HG03342 (cell line): ENCODE measurements around the gene MAML2.
"Not testable (repeated sequence)": the region's sequence is repeated elsewhere in the genome, so short reads cannot be mapped to it uniquely, and the experiment has no call there.

ENCODE experiments used
- ATAC-seq: cut with Tn5 transposase; IDR thresholded peaks from one replicate; pipeline ENCODE4 v1.9.1; 2021; ENCODE audit warnings: mild to moderate bottlenecking, moderate library complexity; ENCODE audit not compliant: unreplicated experiment

Gene MAML2

DNA sequence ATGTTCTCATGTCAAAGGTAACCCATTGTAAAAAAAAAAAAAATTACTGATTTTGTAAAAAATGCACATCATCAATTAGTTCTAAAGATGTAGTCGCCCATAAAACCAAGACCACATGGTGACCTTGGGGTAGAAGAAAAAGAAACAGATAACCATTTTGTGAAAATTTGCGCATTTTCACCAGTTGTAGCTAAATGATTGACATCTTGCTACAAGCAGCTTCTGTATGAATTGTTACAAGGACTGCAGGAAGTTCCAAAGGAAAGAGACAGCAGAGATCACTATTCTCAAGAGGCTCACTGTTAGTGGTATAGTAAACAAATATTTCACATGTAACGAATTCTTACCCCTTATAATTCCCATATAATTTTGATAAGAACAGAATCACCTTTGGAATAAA is 48.7 kb downstream of the MAML2 start:
- ATAC-seq, result no peak

- ATAC-seq, result peak; percentile 94
These were observed 49.4 kb downstream of the MAML2 start for GRCh38 chr11:96293598-96294021.

DNA sequence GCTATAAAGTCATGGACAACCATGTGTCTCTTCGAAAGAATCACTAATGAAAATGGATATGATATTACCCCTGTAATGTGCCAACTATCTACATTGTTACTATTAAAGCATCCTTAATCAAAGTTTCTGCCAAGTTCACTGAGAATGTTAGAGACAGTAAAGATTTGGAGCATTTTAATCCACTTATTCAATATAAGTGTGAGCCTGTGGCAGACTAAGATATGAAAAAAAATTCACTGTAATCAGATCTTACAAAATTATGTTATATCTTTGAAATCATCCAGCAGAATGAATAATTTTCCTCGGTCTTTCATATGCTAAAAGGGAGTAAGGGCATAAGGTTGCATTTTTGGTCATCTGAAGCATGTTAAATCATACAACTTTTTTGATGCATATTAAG is 49.9 kb downstream of the MAML2 start:
- ATAC-seq, result no peak

DNA sequence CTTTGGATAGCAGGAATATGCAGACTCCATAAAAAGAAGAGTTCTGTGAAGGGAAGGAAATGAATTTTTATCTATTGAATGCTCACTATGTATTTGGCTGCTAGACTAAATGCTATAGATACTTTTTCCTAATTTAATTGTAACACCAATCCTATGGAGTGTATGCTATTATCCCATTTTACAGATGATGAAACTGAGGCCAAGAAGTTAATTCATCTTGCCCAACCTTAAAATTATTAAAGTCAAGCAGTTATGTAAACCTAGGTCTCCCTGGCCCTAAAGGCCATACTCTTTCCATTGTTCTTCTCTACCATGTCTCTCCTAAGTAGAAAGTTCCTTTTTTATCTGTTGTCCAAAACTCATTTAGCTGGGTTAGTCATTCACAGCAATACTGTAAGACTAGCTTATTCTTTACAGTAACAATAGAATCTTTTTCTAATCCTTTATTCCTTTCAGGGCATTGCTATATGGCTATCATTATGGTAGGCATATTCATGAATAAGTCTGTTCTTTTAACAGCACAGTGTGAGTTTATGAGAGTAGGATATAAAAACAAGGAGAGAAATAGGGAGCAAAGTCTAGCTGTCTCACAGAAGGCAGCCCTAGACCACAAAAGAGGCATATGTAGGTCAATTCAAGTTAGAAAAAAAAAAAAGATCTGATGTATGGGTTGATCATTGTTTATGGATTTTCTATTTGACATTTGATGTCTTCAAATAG is 50.5 kb downstream of the MAML2 start:
- no peak for ATAC-seq

DNA sequence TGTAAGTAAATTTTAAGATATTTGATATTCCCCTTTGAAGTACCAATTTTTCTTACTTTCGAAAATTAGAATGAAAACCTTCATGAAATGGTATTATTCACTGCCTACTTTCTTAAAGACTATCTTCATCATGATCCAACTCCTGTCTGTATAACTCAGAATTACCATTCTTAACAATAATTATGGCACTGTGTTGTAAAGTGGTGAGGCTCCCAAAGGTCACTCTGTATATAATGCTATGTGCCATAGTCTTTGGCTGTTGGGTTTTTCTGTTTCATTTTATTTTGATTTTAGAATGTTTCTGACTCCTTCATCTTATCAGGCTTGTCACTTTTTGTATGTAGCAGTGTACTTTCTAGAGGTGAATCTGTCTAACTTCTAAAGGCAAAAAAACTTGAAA is 52.4 kb downstream of the MAML2 start:
- ATAC-seq, result no peak

DNA sequence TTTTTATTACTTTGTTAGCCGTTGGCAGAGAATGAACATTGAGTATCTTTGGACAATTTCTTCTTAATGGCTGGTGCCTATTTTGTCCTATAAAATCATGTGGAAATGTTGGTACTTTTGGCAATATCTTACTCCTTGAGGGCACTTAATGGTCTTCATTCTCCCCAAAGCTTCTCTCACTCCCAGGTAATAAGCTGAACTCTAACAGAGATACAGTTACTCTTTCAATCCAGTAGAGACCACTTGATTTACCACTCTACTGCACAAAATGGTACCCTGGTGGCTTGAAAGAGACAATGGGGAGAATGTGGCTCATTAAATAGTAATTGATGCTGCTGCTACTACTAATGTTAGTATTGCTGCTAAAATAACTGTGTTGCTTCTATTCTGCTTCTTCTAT is 53.0 kb downstream of the MAML2 start:
- ATAC-seq, result no peak

DNA sequence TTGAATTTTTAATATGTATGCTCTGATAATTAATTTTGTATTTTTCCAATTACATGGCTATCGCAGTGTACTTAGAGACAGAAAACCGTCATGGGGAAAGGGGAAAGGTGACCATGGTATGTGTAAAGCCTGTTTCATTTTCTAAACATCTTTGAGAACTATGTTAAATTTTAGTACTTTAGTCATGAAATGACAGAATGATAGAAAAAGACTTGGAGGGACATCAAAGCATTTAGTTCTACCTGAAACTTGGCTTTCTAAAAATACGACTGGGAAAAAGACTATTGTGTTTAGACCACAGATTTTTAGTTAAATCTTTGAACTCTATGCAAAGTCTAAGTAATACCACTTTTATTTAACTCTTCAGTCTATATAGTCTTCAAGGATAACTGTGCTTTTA is 54.1 kb downstream of the MAML2 start:
- no peak for ATAC-seq

- no peak for ATAC-seq
These were observed 55.1 kb downstream of the MAML2 start for GRCh38 chr11:96287822-96288439.

DNA sequence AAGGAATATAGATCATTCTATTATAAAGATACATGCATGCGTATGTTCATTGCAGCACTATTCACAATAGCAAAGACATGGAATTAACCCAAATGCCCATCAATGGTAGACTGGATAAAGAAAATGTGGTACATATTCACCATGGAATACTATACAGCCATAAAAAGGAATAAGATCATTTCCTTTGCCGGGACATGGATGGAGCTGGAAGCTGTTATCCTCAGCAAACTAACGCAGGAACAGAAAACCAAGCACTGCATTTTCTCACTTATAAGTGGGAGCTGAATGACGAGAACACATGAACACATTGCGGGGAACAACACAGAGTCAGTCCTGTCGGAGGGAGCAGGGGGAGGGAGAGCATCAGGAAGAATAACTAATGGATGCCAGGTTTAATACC is 57.0 kb downstream of the MAML2 start:
- ATAC-seq, result not testable (repeated sequence)

DNA sequence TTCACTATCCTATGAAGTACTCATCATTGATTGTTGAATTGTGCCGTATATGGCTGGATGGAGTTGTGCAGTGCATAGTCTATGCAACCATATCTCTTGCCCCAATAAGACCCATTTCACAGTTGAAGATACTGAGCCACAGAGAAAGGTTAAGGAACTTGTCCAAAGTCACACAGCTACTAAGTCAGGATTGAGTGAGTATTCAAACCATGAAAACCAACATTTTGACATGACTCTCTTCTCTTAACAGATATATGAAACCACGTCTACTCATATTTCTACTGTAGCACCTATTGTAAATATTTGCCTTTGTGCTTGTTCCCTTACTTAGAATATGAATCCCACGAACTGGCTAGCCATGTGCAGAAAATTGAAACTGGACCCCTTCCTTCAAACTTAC is 58.1 kb downstream of the MAML2 start:
- no peak for ATAC-seq

- ATAC-seq, result no peak
These were observed 58.6 kb downstream of the MAML2 start for GRCh38 chr11:96284401-96284800.

GRCh38 chr11:96282625-96283220 is 60.3 kb downstream of the MAML2 start:
- no peak for ATAC-seq

GRCh38 chr11:96280444-96280843 is 62.6 kb downstream of the MAML2 start:
- ATAC-seq, result no peak

DNA sequence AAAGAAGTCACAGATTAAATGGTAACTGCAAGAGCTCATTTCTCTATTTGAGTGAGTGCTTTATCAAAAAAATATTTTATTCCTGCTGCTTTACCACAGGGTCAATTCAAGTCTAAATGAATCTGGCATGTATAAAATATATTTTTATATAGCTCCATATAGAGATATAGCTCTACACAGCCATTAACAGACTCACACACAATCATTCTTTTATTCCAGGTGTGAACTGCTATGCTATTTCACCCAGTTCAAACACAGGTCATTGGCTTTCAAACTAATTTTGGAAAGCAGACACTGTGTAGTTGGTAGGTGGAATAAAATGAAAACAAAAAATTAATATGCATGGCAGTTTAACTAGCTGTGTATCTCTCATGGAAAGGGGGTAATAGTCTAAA is 63.1 kb downstream of the MAML2 start:
- ATAC-seq, result no peak

DNA sequence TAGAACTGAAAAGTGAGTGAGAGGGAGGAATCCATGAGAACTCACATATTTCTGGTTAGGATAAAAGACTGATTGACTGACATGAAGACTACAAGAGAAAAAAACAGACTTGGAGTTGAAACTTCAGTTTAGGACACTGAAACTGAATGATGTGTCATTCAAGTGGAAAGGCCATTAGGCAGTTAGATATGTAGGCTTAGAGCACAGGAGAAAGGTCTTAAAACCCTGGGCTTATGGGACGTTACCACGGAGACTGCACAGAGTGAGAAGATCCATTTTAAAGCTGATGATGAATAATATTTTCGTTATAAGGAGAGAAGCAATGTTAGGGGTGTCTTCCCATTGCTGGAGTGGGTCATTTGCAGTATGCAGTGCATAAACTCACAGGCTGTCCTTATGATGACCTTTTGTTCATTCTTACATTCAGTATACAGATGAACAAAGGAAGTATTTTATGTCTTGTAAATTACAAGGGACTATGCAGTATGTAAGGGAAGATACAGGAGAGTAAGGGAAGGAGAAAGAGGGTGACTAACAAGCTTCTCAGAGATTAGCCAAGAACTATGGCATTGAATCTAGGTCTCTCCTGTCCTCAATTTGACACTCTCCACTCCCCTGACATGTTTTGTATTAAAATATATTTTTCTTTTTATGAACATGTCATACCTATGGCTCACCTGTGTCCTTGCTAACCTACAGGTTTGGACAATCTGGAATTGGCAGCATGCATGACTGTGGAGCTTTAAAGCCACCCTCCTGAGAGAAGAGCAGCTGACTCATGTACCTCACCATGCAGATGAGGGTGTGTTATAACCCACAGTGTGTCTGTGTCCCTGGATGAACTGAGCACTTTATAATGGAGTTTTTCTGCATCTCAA is 63.7 kb downstream of the MAML2 start:
- ATAC-seq, result no peak

- no peak for ATAC-seq
These were observed 64.7 kb downstream of the MAML2 start for GRCh38 chr11:96278039-96278897.

DNA sequence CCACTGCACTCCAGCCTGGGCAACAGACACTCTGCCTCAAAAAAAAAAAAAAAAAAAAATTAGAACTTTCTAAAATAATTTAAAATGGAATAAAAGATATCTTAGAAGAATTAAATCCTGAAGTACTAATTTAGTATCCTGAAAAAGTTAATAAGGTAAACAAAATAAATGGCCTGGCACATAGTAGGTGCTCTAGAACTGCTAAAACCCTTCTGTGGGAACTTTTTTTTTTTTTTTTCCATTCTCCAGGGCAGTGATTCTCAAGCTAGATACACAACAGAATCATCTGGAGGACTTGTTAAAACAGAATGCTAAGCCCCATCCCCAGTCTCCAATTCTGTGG is 65.3 kb downstream of the MAML2 start:
- ATAC-seq, result no peak

DNA sequence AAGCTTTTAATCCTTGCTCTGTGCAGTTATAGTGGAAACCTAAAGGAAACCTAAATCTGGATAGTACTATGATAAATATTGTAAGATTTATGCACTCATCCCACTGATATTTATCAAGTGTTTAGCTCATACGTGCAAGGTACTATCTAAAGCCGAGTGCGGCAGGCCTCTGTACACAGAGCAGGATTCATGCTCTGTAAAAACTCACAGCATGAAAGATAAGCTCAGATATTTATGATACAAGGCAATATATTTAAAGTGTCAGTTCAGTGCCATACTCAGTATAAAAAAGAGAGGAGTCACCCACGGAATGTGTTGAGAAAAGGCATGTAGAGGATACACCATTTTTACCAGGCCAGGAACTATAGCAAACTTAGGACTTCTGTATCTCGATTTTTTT is 66.2 kb downstream of the MAML2 start:
- ATAC-seq, result no peak

DNA sequence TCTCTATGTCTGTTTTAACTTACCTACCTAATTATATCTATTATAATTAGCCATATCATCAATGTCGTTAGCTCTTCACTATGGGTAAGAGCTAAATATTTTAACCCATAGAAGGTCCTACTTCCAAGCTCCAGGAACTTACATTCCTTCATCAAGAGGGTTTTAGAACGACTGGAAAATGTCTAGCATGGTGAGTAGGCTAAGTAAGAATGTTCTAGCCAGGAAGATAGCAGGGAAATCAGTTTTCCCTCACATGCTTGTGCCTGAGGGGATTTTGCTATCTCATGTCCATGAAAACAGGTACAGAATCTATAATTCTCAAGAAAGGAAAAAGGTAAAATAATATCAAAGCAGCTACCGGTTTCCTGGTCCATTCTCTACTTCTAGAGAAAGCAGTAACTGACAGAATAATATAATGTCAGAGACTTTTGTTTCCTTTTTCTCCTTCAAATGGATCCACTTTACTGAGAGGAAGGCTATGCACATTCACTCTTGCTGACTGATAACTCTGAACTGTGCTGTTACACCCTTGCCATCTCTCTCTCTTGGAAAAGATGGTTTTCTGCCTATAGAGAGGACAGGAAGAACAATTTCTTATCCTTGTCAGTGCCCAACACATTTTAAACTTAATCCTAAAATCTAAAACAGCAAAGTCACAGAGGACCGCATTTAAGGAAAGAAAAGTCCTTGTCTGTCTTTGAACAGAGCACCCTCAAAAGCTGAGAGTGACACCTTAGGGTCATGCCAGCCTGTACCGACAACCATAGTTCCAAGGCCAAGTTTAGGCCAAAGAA is 67.0 kb downstream of the MAML2 start:
- ATAC-seq, result no peak

GRCh38 chr11:96273507-96273906 is 69.5 kb downstream of the MAML2 start:
- ATAC-seq, result no peak
